ENCODE results near the gene CMC1.

DNA sequence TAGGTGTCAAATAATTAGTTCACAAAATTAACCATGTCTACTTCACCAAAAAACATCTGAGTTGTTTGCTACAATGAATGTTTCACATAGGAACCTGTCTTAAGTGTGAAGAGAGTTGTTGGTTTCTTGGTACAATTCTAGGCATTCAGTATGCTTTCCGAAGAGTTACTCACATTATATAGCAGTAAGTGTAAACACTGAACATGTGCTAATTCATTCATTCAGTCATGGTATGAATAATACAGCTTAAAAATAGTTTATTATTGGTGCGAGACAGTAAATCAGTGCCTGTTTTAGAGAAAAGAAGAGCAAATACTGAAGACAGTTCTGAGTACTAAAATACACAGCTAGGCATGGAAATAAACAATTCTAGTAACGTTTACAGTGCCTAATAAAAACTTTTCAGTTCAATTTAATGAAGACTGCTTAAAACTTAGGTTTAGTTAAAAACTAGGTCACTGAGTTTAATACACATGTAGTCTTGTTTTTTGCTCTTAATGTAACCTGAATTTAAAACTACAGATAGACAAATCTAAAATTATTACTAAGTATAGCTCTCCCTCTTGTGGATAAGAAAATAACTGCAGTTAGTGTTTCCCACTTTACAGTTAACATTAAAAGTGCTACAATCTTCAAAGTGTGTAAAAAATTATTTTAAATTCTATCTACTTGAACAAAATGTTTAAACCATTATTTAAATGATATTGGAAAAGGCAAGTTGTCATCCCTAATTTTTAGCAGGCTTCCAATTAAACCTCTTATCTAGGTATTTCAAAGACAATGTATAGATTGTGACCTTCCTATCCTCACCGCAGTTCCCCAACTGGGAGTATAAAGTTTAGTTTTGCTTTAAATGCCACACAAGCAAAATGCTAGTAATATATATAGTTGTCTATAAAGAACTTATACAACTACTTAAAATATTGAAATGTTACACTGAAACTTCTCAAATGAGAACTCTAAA lies 87.1 kb downstream of the CMC1 start:
- no peak for TF ChIP-seq POLR2A (IDR thresholded peaks at IDR 0.05)
- TF ChIP-seq, protein P1, sequence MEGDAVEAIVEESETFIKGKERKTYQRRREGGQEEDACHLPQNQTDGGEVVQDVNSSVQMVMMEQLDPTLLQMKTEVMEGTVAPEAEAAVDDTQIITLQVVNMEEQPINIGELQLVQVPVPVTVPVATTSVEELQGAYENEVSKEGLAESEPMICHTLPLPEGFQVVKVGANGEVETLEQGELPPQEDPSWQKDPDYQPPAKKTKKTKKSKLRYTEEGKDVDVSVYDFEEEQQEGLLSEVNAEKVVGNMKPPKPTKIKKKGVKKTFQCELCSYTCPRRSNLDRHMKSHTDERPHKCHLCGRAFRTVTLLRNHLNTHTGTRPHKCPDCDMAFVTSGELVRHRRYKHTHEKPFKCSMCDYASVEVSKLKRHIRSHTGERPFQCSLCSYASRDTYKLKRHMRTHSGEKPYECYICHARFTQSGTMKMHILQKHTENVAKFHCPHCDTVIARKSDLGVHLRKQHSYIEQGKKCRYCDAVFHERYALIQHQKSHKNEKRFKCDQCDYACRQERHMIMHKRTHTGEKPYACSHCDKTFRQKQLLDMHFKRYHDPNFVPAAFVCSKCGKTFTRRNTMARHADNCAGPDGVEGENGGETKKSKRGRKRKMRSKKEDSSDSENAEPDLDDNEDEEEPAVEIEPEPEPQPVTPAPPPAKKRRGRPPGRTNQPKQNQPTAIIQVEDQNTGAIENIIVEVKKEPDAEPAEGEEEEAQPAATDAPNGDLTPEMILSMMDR (IDR thresholded peaks at IDR 0.05), result peak; percentile 57 to 69 (median 63)
- no peak for TF ChIP-seq EP300 (IDR thresholded peaks at IDR 0.05)
